NCI-H1694 treated with DMSO at 0.1 percent for 48 hours (cell line): ENCODE results near the gene F13A1.

ENCODE experiments used
- DNase-seq: peaks from one replicate; lab custom pipeline; 2025; lab: John Stamatoyannopoulos, UW

Gene F13A1

GRCh38 chr6:6243846-6244245 is 76.6 kb downstream of the F13A1 start:
- DNase-seq = no peak

- no peak for DNase-seq
These were observed 80.6 kb downstream of the F13A1 start for GRCh38 chr6:6239598-6240581.

- no peak for DNase-seq
These were observed 83.6 kb downstream of the F13A1 start for GRCh38 chr6:6236730-6237469.

- no peak for DNase-seq
These were observed 84.7 kb downstream of the F13A1 start for GRCh38 chr6:6235786-6236185.

- no peak for DNase-seq
These were observed 85.5 kb downstream of the F13A1 start for GRCh38 chr6:6234963-6235362.

GRCh38 chr6:6230286-6230685 is 90.2 kb downstream of the F13A1 start:
- no peak for DNase-seq

GRCh38 chr6:6227896-6228295 is 92.6 kb downstream of the F13A1 start:
- DNase-seq = no peak

- DNase-seq = no peak
These were observed 94.5 kb downstream of the F13A1 start for GRCh38 chr6:6225885-6226529.

GRCh38 chr6:6224933-6225486 is 95.5 kb downstream of the F13A1 start:
- no peak for DNase-seq

GRCh38 chr6:6221787-6222535 is 98.5 kb downstream of the F13A1 start:
- DNase-seq = no peak

- no peak for DNase-seq
These were observed 99.7 kb downstream of the F13A1 start for GRCh38 chr6:6220718-6221117.

GRCh38 chr6:6219716-6220115 is 100.7 kb downstream of the F13A1 start:
- no peak for DNase-seq

GRCh38 chr6:6218759-6219085 is 101.7 kb downstream of the F13A1 start:
- DNase-seq = no peak

GRCh38 chr6:6217855-6218758 is 102.4 kb downstream of the F13A1 start:
- no peak for DNase-seq

- DNase-seq = no peak
These were observed 109.5 kb downstream of the F13A1 start for GRCh38 chr6:6210994-6211393.

GRCh38 chr6:6202886-6203285 is 117.6 kb downstream of the F13A1 start:
- DNase-seq = no peak

GRCh38 chr6:6201200-6201599 is 119.3 kb downstream of the F13A1 start:
- DNase-seq = no peak

GRCh38 chr6:6199678-6200077 is 120.8 kb downstream of the F13A1 start:
- DNase-seq = no peak

GRCh38 chr6:6196762-6197161 is 123.7 kb downstream of the F13A1 start:
- DNase-seq = no peak

- no peak for DNase-seq
These were observed 125.4 kb downstream of the F13A1 start for GRCh38 chr6:6195080-6195479.
